Upper lobe of right lung (tissue), 1 donor: ENCODE measurements around the gene MTHFD1L. TPM values are rescaled to one million over a fixed set of nuclear protein-coding genes. Genes with fewer than 3 reads are reported as not detected.

Source experiments
- ATAC-seq: fragments of 200-7000 bp; cut with Tn5 transposase; one replicate; pipeline ENCODE4 v1.9.1; 2020; ENCODE audit warnings: mild to moderate bottlenecking, moderate library complexity
- DNase-seq: peaks from one replicate; pipeline ENCODE4 v3.0.0-alpha.2; 2020
- H3K27ac ChIP-seq: fragments of 200-600 bp; one replicate; pipeline ENCODE4 v1.8.0; 2022
- H3K27me3 ChIP-seq: fragments of 200-600 bp; one replicate; pipeline ENCODE4 v1.8.0; 2022; ENCODE audit warnings: mild to moderate bottlenecking
- H3K36me3 ChIP-seq: fragments of 200-600 bp; one replicate; pipeline ENCODE4 v1.8.0; 2022
- H3K4me1 ChIP-seq: fragments of 200-600 bp; one replicate; pipeline ENCODE4 v1.8.0; 2022
- H3K4me3 ChIP-seq: fragments of 200-600 bp; one replicate; pipeline ENCODE4 v1.8.0; 2022; ENCODE audit warnings: mild to moderate bottlenecking
- H3K9me3 ChIP-seq: fragments of 200-600 bp; one replicate; pipeline ENCODE4 v1.8.0; 2022
- intact Hi-C: fragments of 100-400 bp; cut with DNase I; formaldehyde crosslinking; loops from one replicate; pipeline ENCODE4 v1.11.0; 2022
- total RNA-seq: library from RNA; stranded (reverse); fragmentation: NEBNext Ultra II Directional; extraction: Animal tissue kit (Norgen Biotek cat#: 25700); gene quantifications from one replicate; pipeline ENCODE4 v1.2.1, GENCODE V29; 2021
- TF ChIP-seq, protein P1 (sequence below): fragments of 200-600 bp; IDR thresholded peaks from one replicate; pipeline ENCODE4 v1.8.0; 2022; ENCODE audit warnings: antibody characterized with exemption
- donor health status: DM: no; HTN: yes; CAD: no; lungs with severe emphysema.

MTHFD1L gene
- total RNA-seq, 1 donor from 2014 or later: 27.9 TPM

- no peak overlapping the region for H3K27ac ChIP-seq
- H3K36me3 ChIP-seq: no peaks in the 10 kb centered on the region
- peaks cover 3% of the 10 kb centered on the region for H3K4me1 ChIP-seq
- no peak for ATAC-seq
- DNase-seq: no peak
- no peaks in the 10 kb centered on the region for H3K27me3 ChIP-seq
- H3K4me3 ChIP-seq: no peak overlapping the region
- TF ChIP-seq, protein P1, sequence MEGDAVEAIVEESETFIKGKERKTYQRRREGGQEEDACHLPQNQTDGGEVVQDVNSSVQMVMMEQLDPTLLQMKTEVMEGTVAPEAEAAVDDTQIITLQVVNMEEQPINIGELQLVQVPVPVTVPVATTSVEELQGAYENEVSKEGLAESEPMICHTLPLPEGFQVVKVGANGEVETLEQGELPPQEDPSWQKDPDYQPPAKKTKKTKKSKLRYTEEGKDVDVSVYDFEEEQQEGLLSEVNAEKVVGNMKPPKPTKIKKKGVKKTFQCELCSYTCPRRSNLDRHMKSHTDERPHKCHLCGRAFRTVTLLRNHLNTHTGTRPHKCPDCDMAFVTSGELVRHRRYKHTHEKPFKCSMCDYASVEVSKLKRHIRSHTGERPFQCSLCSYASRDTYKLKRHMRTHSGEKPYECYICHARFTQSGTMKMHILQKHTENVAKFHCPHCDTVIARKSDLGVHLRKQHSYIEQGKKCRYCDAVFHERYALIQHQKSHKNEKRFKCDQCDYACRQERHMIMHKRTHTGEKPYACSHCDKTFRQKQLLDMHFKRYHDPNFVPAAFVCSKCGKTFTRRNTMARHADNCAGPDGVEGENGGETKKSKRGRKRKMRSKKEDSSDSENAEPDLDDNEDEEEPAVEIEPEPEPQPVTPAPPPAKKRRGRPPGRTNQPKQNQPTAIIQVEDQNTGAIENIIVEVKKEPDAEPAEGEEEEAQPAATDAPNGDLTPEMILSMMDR: no peak
- no peaks in the 10 kb centered on the region for H3K9me3 ChIP-seq
- intact Hi-C loops: no loop called here
These were observed 153.6 kb downstream of the MTHFD1L start for GRCh38 chr6:151018911-151019782.

GRCh38 chr6:151021896-151022295, 156.4 kb downstream of the MTHFD1L start:
- H3K4me3 ChIP-seq: no peak overlapping the region
- H3K9me3 ChIP-seq: no peaks in the 10 kb centered on the region
- H3K27me3 ChIP-seq: no peaks in the 10 kb centered on the region
- TF ChIP-seq, protein P1: no peak
- H3K36me3 ChIP-seq: no peaks in the 10 kb centered on the region
- peak overlapping the region; percentile 6 for H3K27ac ChIP-seq
- H3K4me1 ChIP-seq: no peaks in the 10 kb centered on the region
- DNase-seq: no peak
- ATAC-seq: peak; percentile 20
- intact Hi-C loops: no loop called here

- intact Hi-C loops: no loop called here
- Histone ChIP-seq H3K9me3 (no peaks in the 10 kb centered on the region), H3K4me3 (no peak overlapping the region), H3K4me1 (no peaks in the 10 kb centered on the region), H3K27me3 (no peaks in the 10 kb centered on the region), H3K36me3 (no peaks in the 10 kb centered on the region), H3K27ac (peak overlapping the region; percentile 6)
- TF ChIP-seq, protein P1: no peak
- no peak for ATAC-seq
- DNase-seq: no peak
These were observed 157.0 kb downstream of the MTHFD1L start for GRCh38 chr6:151022492-151022891.

DNA sequence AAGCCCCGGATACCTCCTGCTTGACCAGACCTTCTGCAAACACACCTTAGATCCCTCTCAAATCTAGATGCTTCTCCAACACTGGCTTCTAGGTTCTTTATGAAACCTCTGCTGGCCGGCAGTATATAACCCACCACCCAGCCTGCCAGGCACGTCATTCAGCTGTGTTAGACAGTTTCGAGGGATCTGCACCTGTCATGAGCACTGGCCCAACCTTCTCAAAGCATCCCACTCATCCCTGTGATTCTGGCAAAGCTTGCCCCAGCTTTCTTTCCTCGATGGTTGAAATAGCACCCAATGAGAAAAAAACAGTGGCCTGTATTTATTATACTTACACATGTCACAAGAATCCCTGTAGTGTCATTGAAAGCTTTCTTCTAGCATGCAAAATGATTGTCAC, 157.8 kb downstream of the MTHFD1L start:
- no peaks in the 10 kb centered on the region for H3K36me3 ChIP-seq
- ATAC-seq (no peak), DNase-seq (no peak)
- no peaks in the 10 kb centered on the region for H3K27me3 ChIP-seq
- H3K4me3 ChIP-seq: no peak overlapping the region
- no peaks in the 10 kb centered on the region for H3K4me1 ChIP-seq
- no peak overlapping the region for H3K27ac ChIP-seq
- TF ChIP-seq, protein P1: no peak
- intact Hi-C loops: no loop called here
- no peaks in the 10 kb centered on the region for H3K9me3 ChIP-seq

- TF ChIP-seq, protein P1: no peak
- intact Hi-C loops: no loop called here
- H3K27ac ChIP-seq: no peak overlapping the region
- H3K4me3 ChIP-seq: no peak overlapping the region
- ATAC-seq: peak; percentile 72
- no peaks in the 10 kb centered on the region for H3K9me3 ChIP-seq
- no peaks in the 10 kb centered on the region for H3K4me1 ChIP-seq
- no peaks in the 10 kb centered on the region for H3K27me3 ChIP-seq
- H3K36me3 ChIP-seq: no peaks in the 10 kb centered on the region
- DNase-seq: no peak
These were observed 159.1 kb downstream of the MTHFD1L start for GRCh38 chr6:151024597-151024996.
